Mesendoderm (in vitro differentiated cells): ENCODE results near the gene PRDM11.

ENCODE experiments used
- DNase-seq: peaks from one replicate; pipeline ENCODE4 v3.0.0; 2013
- H2AK5ac ChIP-seq: 2 replicates; pipeline ENCODE4 v1.6.1; 2013; ENCODE audit warnings: low read length, inconsistent platforms
- H2BK120ac ChIP-seq: 2 replicates; pipeline ENCODE4 v1.6.1; 2013; ENCODE audit warnings: low read depth, mild to moderate bottlenecking, low read length, moderate library complexity, mixed read lengths
- H2BK15ac ChIP-seq: replicated peaks from 2 replicates; pipeline ENCODE4 v1.6.1; 2013; ENCODE audit warnings: low read depth, mild to moderate bottlenecking, moderate library complexity
- H2BK5ac ChIP-seq: 2 replicates; pipeline ENCODE4 v1.6.1; 2013; ENCODE audit warnings: low read length, inconsistent platforms
- H3K18ac ChIP-seq: 2 replicates; pipeline ENCODE4 v1.6.1; 2013; ENCODE audit warnings: mild to moderate bottlenecking, low read length, mixed read lengths
- H3K23ac ChIP-seq: one replicate; pipeline ENCODE4 v1.6.1; 2013; ENCODE audit warnings: low read length
- H3K27ac ChIP-seq: 2 replicates; pipeline ENCODE4 v1.5.1; 2013; ENCODE audit warnings: low read depth, mild to moderate bottlenecking, inconsistent platforms, low read length, moderate library complexity
- H3K27me3 ChIP-seq: 2 replicates; pipeline ENCODE4 v1.6.1; 2013; ENCODE audit warnings: low read length, control low read depth, mild to moderate bottlenecking, inconsistent platforms; ENCODE audit not compliant: insufficient read depth, poor library complexity
- H3K36me3 ChIP-seq: 2 replicates; pipeline ENCODE4 v1.6.1; 2013; ENCODE audit warnings: low read length, inconsistent platforms; ENCODE audit not compliant: control insufficient read depth, insufficient read depth
- H3K4ac ChIP-seq: one replicate; pipeline ENCODE4 v1.6.1; 2013; ENCODE audit warnings: low read depth, mild to moderate bottlenecking, low read length, moderate library complexity
- H3K4me1 ChIP-seq: 2 replicates; pipeline ENCODE4 v1.6.1; 2013; ENCODE audit warnings: low read depth, low read length, inconsistent platforms; ENCODE audit not compliant: control insufficient read depth
- H3K4me2 ChIP-seq: 2 replicates; pipeline ENCODE4 v1.6.1; 2013; ENCODE audit warnings: low read length
- H3K4me3 ChIP-seq: 2 replicates; pipeline ENCODE4 v1.5.1; 2013; ENCODE audit warnings: mild to moderate bottlenecking, low read length
- H3K56ac ChIP-seq: one replicate; pipeline ENCODE4 v1.6.1; 2013; ENCODE audit warnings: low read length
- H3K79me1 ChIP-seq: 2 replicates; pipeline ENCODE4 v1.6.1; 2013; ENCODE audit warnings: low read length, inconsistent platforms
- H3K79me2 ChIP-seq: 2 replicates; pipeline ENCODE4 v1.6.1; 2013; ENCODE audit warnings: mild to moderate bottlenecking, low read length; ENCODE audit not compliant: control insufficient read depth, insufficient read depth
- H3K9ac ChIP-seq: 2 replicates; pipeline ENCODE4 v1.6.1; 2013; ENCODE audit warnings: low read length, inconsistent platforms
- H4K5ac ChIP-seq: one replicate; pipeline ENCODE4 v1.6.1; 2013; ENCODE audit warnings: low read length
- H4K8ac ChIP-seq: one replicate; pipeline ENCODE4 v1.6.1; 2013; ENCODE audit warnings: low read depth, mild to moderate bottlenecking, control low read depth, low read length, moderate library complexity
- WGBS: extraction: QIAGEN DNeasy Blood & Tissue Kit; methylation state at CpG from one replicate; pipeline ENCODE4 v1.1.7; 2013; ENCODE audit warnings: low lambda C conversion rate, missing lambda C conversion rate; ENCODE audit not compliant: insufficient coverage; ENCODE audit errors: extremely low coverage; 5-methylcytosine and 5-hydroxymethylcytosine counted together

PRDM11 gene

GRCh38 chr11:45234306-45235006, 88.0 kb downstream of the PRDM11 start:
- H2BK15ac ChIP-seq = no peak overlapping the region
- DNase-seq = no peak
- no peak overlapping the region for H3K18ac ChIP-seq
- no peak overlapping the region for H3K23ac ChIP-seq
- no peak overlapping the region for H2BK5ac ChIP-seq
- no peaks in the 10 kb centered on the region for H3K79me1 ChIP-seq
- H3K79me2 ChIP-seq = no peaks in the 10 kb centered on the region
- no peaks in the 10 kb centered on the region for H3K4me1 ChIP-seq
- H4K5ac ChIP-seq = no peak overlapping the region
- no peak overlapping the region for H4K8ac ChIP-seq
- H3K27me3 ChIP-seq = no peaks in the 10 kb centered on the region
- no peak overlapping the region for H3K56ac ChIP-seq
- H3K9ac ChIP-seq = no peak overlapping the region
- no peak overlapping the region for H3K4me2 ChIP-seq
- no peaks in the 10 kb centered on the region for H3K36me3 ChIP-seq
- H3K27ac ChIP-seq = no peak overlapping the region
- WGBS = no CpG with 5 or more reads among the region's 15 CpGs
- H3K4me3 ChIP-seq = no peak overlapping the region
- H3K4ac ChIP-seq = no peak overlapping the region
- H2AK5ac ChIP-seq = no peak overlapping the region
- no peak overlapping the region for H2BK120ac ChIP-seq

- Histone ChIP-seq H3K23ac (no peak overlapping the region), H3K4me2 (no peak overlapping the region), H3K27ac (no peak overlapping the region), H2BK5ac (no peak overlapping the region), H3K4me1 (no peaks in the 10 kb centered on the region), H3K27me3 (no peaks in the 10 kb centered on the region), H2BK15ac (no peak overlapping the region), H3K9ac (no peak overlapping the region), H3K4ac (no peak overlapping the region), H3K79me1 (no peaks in the 10 kb centered on the region), H2AK5ac (no peak overlapping the region), H3K56ac (no peak overlapping the region), H3K36me3 (no peaks in the 10 kb centered on the region), H3K79me2 (no peaks in the 10 kb centered on the region), H2BK120ac (no peak overlapping the region), H3K18ac (no peak overlapping the region), H4K5ac (no peak overlapping the region), H4K8ac (no peak overlapping the region), H3K4me3 (no peak overlapping the region)
- no CpG with 5 or more reads among the region's 4 CpGs for WGBS
- DNase-seq = no peak
These were observed 91.4 kb downstream of the PRDM11 start for GRCh38 chr11:45237711-45238315.

- Histone ChIP-seq H3K27me3 (no peaks in the 10 kb centered on the region), H3K4me2 (no peak overlapping the region), H4K8ac (no peak overlapping the region), H3K36me3 (no peaks in the 10 kb centered on the region), H3K4ac (no peak overlapping the region), H2BK120ac (no peak overlapping the region), H3K4me1 (no peaks in the 10 kb centered on the region), H2BK5ac (no peak overlapping the region), H2AK5ac (no peak overlapping the region), H3K79me1 (no peaks in the 10 kb centered on the region), H3K18ac (no peak overlapping the region), H4K5ac (no peak overlapping the region), H3K79me2 (no peaks in the 10 kb centered on the region), H2BK15ac (no peak overlapping the region), H3K9ac (no peak overlapping the region), H3K56ac (no peak overlapping the region), H3K4me3 (no peak overlapping the region), H3K27ac (no peak overlapping the region), H3K23ac (no peak overlapping the region)
- DNase-seq = no peak
- WGBS = no CpG with 5 or more reads among the region's 3 CpGs
These were observed 92.3 kb downstream of the PRDM11 start for GRCh38 chr11:45238724-45239123.

- H3K56ac ChIP-seq = no peak overlapping the region
- no peak overlapping the region for H3K4me3 ChIP-seq
- H3K79me2 ChIP-seq = no peaks in the 10 kb centered on the region
- no peak overlapping the region for H3K9ac ChIP-seq
- no peaks in the 10 kb centered on the region for H3K4me1 ChIP-seq
- no peak overlapping the region for H4K5ac ChIP-seq
- H4K8ac ChIP-seq = no peak overlapping the region
- no peak overlapping the region for H2BK15ac ChIP-seq
- no CpG with 5 or more reads among the region's 1 CpG for WGBS
- no peak overlapping the region for H2BK5ac ChIP-seq
- H3K79me1 ChIP-seq = no peaks in the 10 kb centered on the region
- H3K4me2 ChIP-seq = no peak overlapping the region
- no peak overlapping the region for H2BK120ac ChIP-seq
- no peak for DNase-seq
- H3K23ac ChIP-seq = no peak overlapping the region
- H2AK5ac ChIP-seq = no peak overlapping the region
- H3K4ac ChIP-seq = no peak overlapping the region
- H3K27me3 ChIP-seq = no peaks in the 10 kb centered on the region
- H3K18ac ChIP-seq = no peak overlapping the region
- H3K36me3 ChIP-seq = no peaks in the 10 kb centered on the region
- H3K27ac ChIP-seq = no peak overlapping the region
These were observed 93.3 kb downstream of the PRDM11 start for GRCh38 chr11:45239733-45240132.

- no peak overlapping the region for H3K18ac ChIP-seq
- no peak overlapping the region for H3K4me2 ChIP-seq
These were observed 97.5 kb downstream of the PRDM11 start for GRCh38 chr11:45243967-45244366.

More at GRCh38 chr11:45243967-45244366, 97.5 kb downstream of the PRDM11 start:
- no CpG with 5 or more reads among the region's 12 CpGs for WGBS
- Histone ChIP-seq H2AK5ac (no peak overlapping the region), H2BK120ac (no peak overlapping the region), H4K5ac (no peak overlapping the region), H2BK15ac (no peak overlapping the region), H3K4ac (no peak overlapping the region), H2BK5ac (no peak overlapping the region), H3K4me3 (no peak overlapping the region), H3K79me2 (no peaks in the 10 kb centered on the region), H3K79me1 (no peaks in the 10 kb centered on the region), H4K8ac (no peak overlapping the region), H3K9ac (no peak overlapping the region), H3K56ac (no peak overlapping the region), H3K36me3 (no peaks in the 10 kb centered on the region), H3K4me1 (no peaks in the 10 kb centered on the region), H3K23ac (no peak overlapping the region), H3K27me3 (no peaks in the 10 kb centered on the region), H3K27ac (no peak overlapping the region)
- no peak for DNase-seq
